Breast epithelium (tissue), 3 donors: Measurements from ENCODE around the gene CDC14A.

Experiments
- CTCF ChIP-seq, 3 donors: fragments of 450-650 bp; IDR thresholded peaks; one replicate each; pipeline ENCODE4 v1.5.1; 2016 to 2017; ENCODE audit warnings: antibody characterized with exemption in 3 of 3, mild to moderate bottlenecking in 3 of 3, moderate library complexity in 3 of 3
- POLR2AphosphoS5 ChIP-seq, 3 donors: sonication (generic); formaldehyde crosslinking; IDR thresholded peaks; one replicate each; pipeline ENCODE4 v1.6.1; 2017; ENCODE audit warnings: antibody characterized with exemption in 3 of 3

GRCh38 chr1:100499194-100499811, 147.0 kb downstream of the CDC14A start:
- TF ChIP-seq POLR2AphosphoS5 (IDR thresholded peaks at IDR 0.05) (no peak), CTCF (IDR thresholded peaks at IDR 0.05) (no peak)
